GM20431 (cell line): ENCODE measurements around the gene GGCX.
"Not testable (repeated sequence)": the region's sequence is repeated elsewhere in the genome, so short reads cannot be mapped to it uniquely, and the experiment has no call there.

ENCODE experiments used
- in situ Hi-C: fragments of 300-500 bp; cut with MseI, MboI; formaldehyde crosslinking; loops from one replicate; pipeline ENCODE4 v1.15.0; 2020; ENCODE audit warnings: low sequenced_read_pairs; ENCODE audit not compliant: unreplicated experiment

Gene GGCX

GRCh38 chr2:85544915-85545779 is 16.1 kb downstream of the GGCX start:
- in situ Hi-C loops: not testable (repeated sequence)

GRCh38 chr2:85544254-85544691 is 17.0 kb downstream of the GGCX start:
- in situ Hi-C loops: not testable (repeated sequence)

GRCh38 chr2:85542777-85543176 is 18.5 kb downstream of the GGCX start:
- in situ Hi-C loops: no loop called here

GRCh38 chr2:85541753-85542457 is 19.4 kb downstream of the GGCX start:
- in situ Hi-C loops: no loop called here

- in situ Hi-C loops: no loop called here
These were observed 20.0 kb downstream of the GGCX start for GRCh38 chr2:85541262-85541661.

GRCh38 chr2:85540133-85540648 is 21.1 kb downstream of the GGCX start:
- in situ Hi-C loops: no loop called here

GRCh38 chr2:85539361-85540132 is 21.7 kb downstream of the GGCX start:
- in situ Hi-C loops: no loop called here

- in situ Hi-C loops: no loop called here
These were observed 22.6 kb downstream of the GGCX start, which contains the start of gene MAT2A for GRCh38 chr2:85538507-85539360. MAT2A (plus strand) TSS chr2:85539168; CDS start chr2:85539288, 120 bp downstream.

GRCh38 chr2:85537600-85538506 is 23.4 kb downstream of the GGCX start:
- in situ Hi-C loops: no loop called here

- in situ Hi-C loops: no loop called here
These were observed 24.8 kb downstream of the GGCX start for GRCh38 chr2:85536479-85536878.

GRCh38 chr2:85534881-85535280 is 26.4 kb downstream of the GGCX start:
- in situ Hi-C loops: no loop called here

- in situ Hi-C loops: no loop called here
These were observed 27.2 kb downstream of the GGCX start for GRCh38 chr2:85534099-85534498.

- in situ Hi-C loops: no loop called here
These were observed 29.7 kb downstream of the GGCX start for GRCh38 chr2:85531589-85531988.

- in situ Hi-C loops: no loop called here
These were observed 31.5 kb downstream of the GGCX start for GRCh38 chr2:85529809-85530208.

- in situ Hi-C loops: no loop called here
These were observed 32.9 kb downstream of the GGCX start for GRCh38 chr2:85528355-85528754.

GRCh38 chr2:85527787-85528186 is 33.5 kb downstream of the GGCX start:
- in situ Hi-C loops: no loop called here

GRCh38 chr2:85525567-85525966 is 35.7 kb downstream of the GGCX start:
- in situ Hi-C loops: no loop called here

- in situ Hi-C loops: no loop called here
These were observed 36.3 kb downstream of the GGCX start for GRCh38 chr2:85525029-85525428.
